Adrenal gland (tissue), 12 donors: ENCODE data around the gene IRF8. TPM values are rescaled to one million over a fixed set of nuclear protein-coding genes. Genes with fewer than 3 reads are reported as not detected.

ENCODE experiments used
- DNase-seq, 7 donors: peaks; one replicate each; pipeline ENCODE4 v3.0.0-alpha.2; 2019 to 2020
- H3K27ac ChIP-seq, 5 donors: fragments of 200-600 bp; sonication (generic) in 4 of 5; 1 replicate in 3 of 5; 2 replicates in 2 of 5; pipeline versions ENCODE4 v1.5.1 to v1.8.0; 2016 to 2020; ENCODE audit warnings: mild to moderate bottlenecking in 1 of 5
- H3K27me3 ChIP-seq: fragments of 200-600 bp; 2 replicates; pipeline ENCODE4 v1.8.0; 2021
- H3K36me3 ChIP-seq, 2 donors: fragments of 200-600 bp; replicated peaks in 1 of 2; 1 replicate in 1 of 2; 2 replicates in 1 of 2; pipeline versions ENCODE4 v1.5.1 to v1.8.0; 2018 to 2022
- H3K4me1 ChIP-seq, 2 donors: fragments of 200-600 bp; replicated peaks in 1 of 2; 1 replicate in 1 of 2; 2 replicates in 1 of 2; pipeline versions ENCODE4 v1.5.1 to v1.8.0; 2018 to 2021
- H3K4me3 ChIP-seq, 4 donors: fragments of 200-600 bp; sonication (generic) in 3 of 4; one replicate each; pipeline ENCODE4 v1.5.1; 2016 to 2018
- H3K9me3 ChIP-seq, 3 donors: fragments of 200-600 bp; sonication (generic) in 1 of 3; replicated peaks in 1 of 3; 1 replicate in 2 of 3; 2 replicates in 1 of 3; pipeline versions ENCODE4 v1.5.1 to v1.8.0; 2016 to 2021
- CTCF ChIP-seq, 6 experiments: fragments of 450-650 bp in 4 of 6; fragments of 200-600 bp in 2 of 6; sonication (generic) in 1 of 6; IDR thresholded peaks; 1 replicate in 5 of 6; 2 replicates in 1 of 6; pipeline versions ENCODE4 v1.5.1 to v1.8.0; 2016 to 2021; ENCODE audit warnings: antibody characterized with exemption in 6 of 6, mild to moderate bottlenecking in 2 of 6, moderate library complexity in 1 of 6
- POLR2A ChIP-seq, 2 donors: fragments of 450-650 bp; IDR thresholded peaks; one replicate each; pipeline ENCODE4 v1.6.1; 2017; ENCODE audit warnings: antibody characterized with exemption in 2 of 2, mild to moderate bottlenecking in 2 of 2, moderate library complexity in 1 of 2
- WGBS, 4 donors: extraction: QIAGEN DNeasy Blood & Tissue Kit in 2 of 4; methylation state at CpG; one replicate each; pipeline versions ENCODE4 v1.1.5 to v1.1.7; 2013 to 2017; 5-methylcytosine and 5-hydroxymethylcytosine counted together
- intact Hi-C, 2 donors: fragments of 100-400 bp; cut with DNase I; formaldehyde crosslinking; loops; one replicate each; pipeline versions ENCODE4 v1.14.1 to v1.15.0; 2022 to 2023
- polyA plus RNA-seq, 3 donors: library from polyadenylated mRNA; stranded (reverse); fragments of 200-250 nt in 2 of 3; fragments of 350-450 nt in 1 of 3; fragmentation: Illumina TruSeq in 1 of 3; extraction: RNeasy Lipid Tissue Mini Kit (QIAGEN cat#74804) in 1 of 3; gene quantifications; one replicate each; pipeline ENCODE4 v1.2.3, GENCODE V29; 2013 to 2014
- total RNA-seq, 9 donors: library from RNA; depleted of rRNA in 4 of 9; stranded (reverse); fragments of >200 nt in 4 of 9; fragments of 120-200 nt in 1 of 9; fragmentation: NEBNext Ultra II Directional in 1 of 9; extraction: Animal tissue kit (Norgen Biotek cat#: 25700) in 1 of 9; gene quantifications; one replicate each; pipeline versions ENCODE4 v1.1.0 to v1.2.4, GENCODE V29; 2013 to 2023
- donor health status: healthy with polysubstance abuse.
- donor health status: Bipolar disorder and iron deficiency.
- donor health status: DM: yes; HTN: yes; CAD: no.
- donor health status: DM: no; HTN: no; CAD: no.
- donor health status: DM: no; HTN: no; CAD: no.
- donor health status: DM: yes; HTN: yes; CAD: no.

IRF8 gene
- total and polyA plus RNA-seq, 12 donors: 3.4 to 40.1 (median 16.3) TPM

- DNase-seq: no peak
- H3K27ac ChIP-seq: no peak overlapping the region
- H3K27me3 ChIP-seq: no peaks in the 10 kb centered on the region
- no peak overlapping the region for H3K4me3 ChIP-seq
- intact Hi-C loops: no loop called here
- TF ChIP-seq POLR2A (IDR thresholded peaks at IDR 0.05) (no peak), CTCF (IDR thresholded peaks at IDR 0.05) (no peak)
- no peaks in the 10 kb centered on the region for H3K9me3 ChIP-seq
- 69 to 78% (median 72%) methylated on average over 7 of the region's 7 CpGs for WGBS, 4 donors
- no peaks in the 10 kb centered on the region for H3K4me1 ChIP-seq
- no peaks in the 10 kb centered on the region for H3K36me3 ChIP-seq
These were observed 45.8 kb downstream of the IRF8 start for GRCh38 chr16:85944572-85945423.

- intact Hi-C loops: no loop called here
- 80 to 84% (median 82%) methylated on average over 10 to 11 of the region's 11 CpGs for WGBS, 4 donors
- no peak overlapping the region for H3K4me3 ChIP-seq
- no peaks in the 10 kb centered on the region for H3K9me3 ChIP-seq
- no peaks in the 10 kb centered on the region for H3K4me1 ChIP-seq
- no peak for TF ChIP-seq CTCF (IDR thresholded peaks at IDR 0.05)
- TF ChIP-seq POLR2A (IDR thresholded peaks at IDR 0.05): no peak
- no peak for DNase-seq
- H3K27me3 ChIP-seq: no peaks in the 10 kb centered on the region
- no peaks in the 10 kb centered on the region for H3K36me3 ChIP-seq
- H3K27ac ChIP-seq: no peak overlapping the region
These were observed 46.4 kb downstream of the IRF8 start for GRCh38 chr16:85945424-85945751.

GRCh38 chr16:85946541-85947124 lies 47.7 kb downstream of the IRF8 start:
- intact Hi-C loops: no loop called here
- TF ChIP-seq CTCF (IDR thresholded peaks at IDR 0.05) (no peak), POLR2A (IDR thresholded peaks at IDR 0.05) (no peak)
- 60 to 77% (median 66%) methylated on average over 7 to 13 of the region's 13 CpGs for WGBS, 4 donors

GRCh38 chr16:85947230-85948137 lies 48.5 kb downstream of the IRF8 start:
- Histone ChIP-seq H3K36me3 (no peaks in the 10 kb centered on the region), H3K4me1 (no peaks in the 10 kb centered on the region), H3K9me3 (no peaks in the 10 kb centered on the region), H3K27me3 (no peaks in the 10 kb centered on the region), H3K4me3 (peak overlapping the region in 1 of 4 donors; percentile 35), H3K27ac (no peak overlapping the region)
- DNase-seq: no peak
- WGBS, 4 donors: 68 to 70% (median 69%) methylated on average over 32 of the region's 32 CpGs
- TF ChIP-seq CTCF (IDR thresholded peaks at IDR 0.05): no peak
- TF ChIP-seq POLR2A (IDR thresholded peaks at IDR 0.05): no peak
- intact Hi-C loops: no loop called here

More at GRCh38 chr16:85946541-85947124, 47.7 kb downstream of the IRF8 start:
- no peak for DNase-seq
- Histone ChIP-seq H3K27me3 (no peaks in the 10 kb centered on the region), H3K36me3 (no peaks in the 10 kb centered on the region), H3K9me3 (no peaks in the 10 kb centered on the region), H3K4me3 (no peak overlapping the region), H3K4me1 (no peaks in the 10 kb centered on the region), H3K27ac (no peak overlapping the region)
